ENCODE data around the gene CABS1. TPM values are rescaled to one million over a fixed set of nuclear protein-coding genes. Genes with fewer than 3 reads are reported as not detected.

The CABS1 gene
- total RNA-seq, 1 donor from 2014 or later: not detected

DNA sequence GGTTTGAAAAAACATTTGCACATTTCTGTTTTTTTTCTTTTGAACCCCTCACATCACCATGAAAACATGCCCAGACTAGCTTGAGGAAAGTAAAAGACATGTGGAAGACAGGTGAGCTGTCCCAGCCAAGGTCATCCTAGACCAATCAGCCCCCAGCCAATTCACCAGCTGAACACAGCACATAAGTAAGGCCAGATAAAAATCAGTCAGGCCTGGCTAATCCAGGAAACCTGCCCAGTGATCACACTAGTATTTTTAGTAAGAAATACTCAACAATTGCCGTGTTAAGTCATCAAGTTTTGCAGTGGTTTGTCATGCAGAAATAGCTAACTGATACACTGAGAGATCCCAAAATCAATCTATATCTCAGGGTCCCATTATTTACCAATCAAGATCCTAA is 21.4 kb downstream of the CABS1 start:
- H3K36me3 Mint-ChIP-seq (ENCODE audit: low read depth, unreplicated experiment): no peaks in the 10 kb centered on the region
- no peak for TF ChIP-seq CTCF (IDR thresholded peaks at IDR 0.05; ENCODE audit: insufficient read depth, low read depth, low read length)
- TF ChIP-seq EZH2 (IDR thresholded peaks at IDR 0.05; ENCODE audit: insufficient read depth, low read length): no peak
- Histone ChIP-seq H3K4me2 (ENCODE audit: low read length) (no peak overlapping the region), H3K79me2 (ENCODE audit: insufficient read depth, low read length) (no peaks in the 10 kb centered on the region), H4K20me1 (ENCODE audit: insufficient read depth, low read length) (no peaks in the 10 kb centered on the region), H3K9me3 (ENCODE audit: insufficient read depth, low read depth, low read length) (no peaks in the 10 kb centered on the region), H2AFZ (ENCODE audit: low read depth, low read length) (no peak overlapping the region), H3K4me1 (ENCODE audit: insufficient read depth, low read length) (no peaks in the 10 kb centered on the region), H3K36me3 (ENCODE audit: insufficient read depth, low read length) (no peaks in the 10 kb centered on the region), H3K4me3 (ENCODE audit: insufficient read depth, low read depth, low read length) (no peak overlapping the region), H3K27me3 (ENCODE audit: insufficient read depth, low read length) (no peaks in the 10 kb centered on the region), H3K9ac (ENCODE audit: low read length) (no peak overlapping the region), H3K27ac (ENCODE audit: low read depth, low read length) (no peak overlapping the region)
- DNase-seq (ENCODE audit: low read depth) (no peak), FAIRE-seq (no peak)
- no peaks in the 10 kb centered on the region for H3K9me3 Mint-ChIP-seq (ENCODE audit: unreplicated experiment)
- peaks cover 1% of the 10 kb centered on the region for H3K4me1 Mint-ChIP-seq (ENCODE audit: low read depth, unreplicated experiment)
- no peaks in the 10 kb centered on the region for H3K27me3 Mint-ChIP-seq (ENCODE audit: low read depth, unreplicated experiment)
- H3K4me3 Mint-ChIP-seq (ENCODE audit: unreplicated experiment): no peak overlapping the region
- H3K27ac Mint-ChIP-seq (ENCODE audit: unreplicated experiment): no peak overlapping the region

DNA sequence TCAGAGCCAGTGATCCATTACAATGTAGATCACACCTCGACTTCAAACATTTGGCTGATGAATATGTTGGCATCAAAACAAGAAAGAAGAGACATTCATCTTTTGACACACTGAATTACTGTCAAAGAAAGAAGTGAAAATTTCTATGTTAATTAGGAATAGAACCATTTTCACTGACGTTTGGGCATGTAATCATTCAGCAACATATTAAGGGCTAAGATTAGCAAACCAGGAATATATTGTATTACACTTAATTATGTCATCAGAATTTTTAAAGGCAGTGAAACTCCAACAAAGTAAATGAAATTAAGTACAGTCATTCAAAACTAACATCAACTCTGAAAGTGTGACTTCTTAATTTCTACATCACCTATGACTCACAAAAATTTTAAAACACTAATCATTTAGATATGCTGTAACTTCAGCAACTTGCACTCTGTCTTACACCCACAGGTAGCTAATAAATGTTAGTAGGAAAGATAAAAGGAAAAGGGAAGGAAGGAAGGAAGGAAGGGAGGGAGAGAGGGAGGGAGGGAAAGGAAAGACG is 24.4 kb downstream of the CABS1 start:
- no peaks in the 10 kb centered on the region for H3K27me3 ChIP-seq (ENCODE audit: insufficient read depth, low read length)
- Mint-ChIP-seq H3K27ac (ENCODE audit: unreplicated experiment) (no peak overlapping the region), H3K27me3 (ENCODE audit: low read depth, unreplicated experiment) (no peaks in the 10 kb centered on the region), H3K4me1 (ENCODE audit: low read depth, unreplicated experiment) (peaks cover 1% of the 10 kb centered on the region), H3K9me3 (ENCODE audit: unreplicated experiment) (no peaks in the 10 kb centered on the region), H3K36me3 (ENCODE audit: low read depth, unreplicated experiment) (no peaks in the 10 kb centered on the region), H3K4me3 (ENCODE audit: unreplicated experiment) (no peak overlapping the region)
- no peak overlapping the region for H3K9ac ChIP-seq (ENCODE audit: low read length)
- H2AFZ ChIP-seq (ENCODE audit: low read depth, low read length): no peak overlapping the region
- TF ChIP-seq EZH2 (IDR thresholded peaks at IDR 0.05; ENCODE audit: insufficient read depth, low read length): no peak
- no peak for TF ChIP-seq CTCF (IDR thresholded peaks at IDR 0.05; ENCODE audit: insufficient read depth, low read depth, low read length)
- H3K27ac ChIP-seq (ENCODE audit: low read depth, low read length): no peak overlapping the region
- no peaks in the 10 kb centered on the region for H3K79me2 ChIP-seq (ENCODE audit: insufficient read depth, low read length)
- DNase-seq (ENCODE audit: low read depth): no peak
- no peak for FAIRE-seq
- no peaks in the 10 kb centered on the region for H4K20me1 ChIP-seq (ENCODE audit: insufficient read depth, low read length)
- H3K4me1 ChIP-seq (ENCODE audit: insufficient read depth, low read length): no peaks in the 10 kb centered on the region
- H3K4me3 ChIP-seq (ENCODE audit: insufficient read depth, low read depth, low read length): no peak overlapping the region
- H3K4me2 ChIP-seq (ENCODE audit: low read length): no peak overlapping the region
- H3K36me3 ChIP-seq (ENCODE audit: insufficient read depth, low read length): no peaks in the 10 kb centered on the region
- no peaks in the 10 kb centered on the region for H3K9me3 ChIP-seq (ENCODE audit: insufficient read depth, low read depth, low read length)

DNA sequence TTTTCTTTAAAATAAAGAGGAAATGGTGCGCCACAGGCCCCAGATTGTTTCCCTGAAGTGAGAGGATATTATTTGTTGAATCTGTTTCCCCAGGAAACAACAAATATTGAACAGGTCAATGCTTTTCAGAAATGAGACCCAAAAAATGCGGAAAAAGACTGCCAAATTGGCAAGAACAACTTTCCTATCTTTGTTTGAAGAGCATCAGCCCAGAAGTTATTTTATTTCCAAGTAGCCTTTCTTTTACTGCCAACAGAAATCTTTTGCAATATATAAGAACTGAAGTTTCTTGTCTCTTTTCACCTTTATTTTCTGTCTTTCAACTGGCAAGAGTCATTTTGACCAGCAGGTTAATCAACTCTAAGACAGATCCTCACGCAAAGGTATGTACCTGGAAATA is 25.7 kb downstream of the CABS1 start, which contains the start of gene SMR3A:
Gene SMR3A, plus strand, starts transcription at position 301 of the 400 bp plus-strand sequence. CDS start 1,356 bp downstream, outside the sequence.
- Histone ChIP-seq H3K79me2 (ENCODE audit: insufficient read depth, low read length) (no peaks in the 10 kb centered on the region), H3K4me1 (ENCODE audit: insufficient read depth, low read length) (no peaks in the 10 kb centered on the region), H3K27me3 (ENCODE audit: insufficient read depth, low read length) (no peaks in the 10 kb centered on the region), H3K9ac (ENCODE audit: low read length) (no peak within 1 kb of the TSS), H3K36me3 (ENCODE audit: insufficient read depth, low read length) (no peaks in the 10 kb centered on the region), H2AFZ (ENCODE audit: low read depth, low read length) (no peak within 1 kb of the TSS), H3K4me2 (ENCODE audit: low read length) (no peak within 1 kb of the TSS), H3K4me3 (ENCODE audit: insufficient read depth, low read depth, low read length) (no peak within 1 kb of the TSS), H4K20me1 (ENCODE audit: insufficient read depth, low read length) (no peaks in the 10 kb centered on the region), H3K9me3 (ENCODE audit: insufficient read depth, low read depth, low read length) (no peaks in the 10 kb centered on the region), H3K27ac (ENCODE audit: low read depth, low read length) (no peak within 1 kb of the TSS)
- Mint-ChIP-seq H3K4me1 (ENCODE audit: low read depth, unreplicated experiment) (peaks cover 1% of the 10 kb centered on the region), H3K27me3 (ENCODE audit: low read depth, unreplicated experiment) (no peaks in the 10 kb centered on the region), H3K4me3 (ENCODE audit: unreplicated experiment) (no peak within 1 kb of the TSS), H3K36me3 (ENCODE audit: low read depth, unreplicated experiment) (no peaks in the 10 kb centered on the region), H3K27ac (ENCODE audit: unreplicated experiment) (no peak within 1 kb of the TSS), H3K9me3 (ENCODE audit: unreplicated experiment) (no peaks in the 10 kb centered on the region)
- no peak for TF ChIP-seq EZH2 (IDR thresholded peaks at IDR 0.05; ENCODE audit: insufficient read depth, low read length)
- TF ChIP-seq CTCF (IDR thresholded peaks at IDR 0.05; ENCODE audit: insufficient read depth, low read depth, low read length): no peak
- DNase-seq (ENCODE audit: low read depth) (no peak), FAIRE-seq (no peak)

Data from astrocyte (in vitro differentiated cells and primary cell).